ENCODE data around the gene RBPJ.

Gene RBPJ

DNA sequence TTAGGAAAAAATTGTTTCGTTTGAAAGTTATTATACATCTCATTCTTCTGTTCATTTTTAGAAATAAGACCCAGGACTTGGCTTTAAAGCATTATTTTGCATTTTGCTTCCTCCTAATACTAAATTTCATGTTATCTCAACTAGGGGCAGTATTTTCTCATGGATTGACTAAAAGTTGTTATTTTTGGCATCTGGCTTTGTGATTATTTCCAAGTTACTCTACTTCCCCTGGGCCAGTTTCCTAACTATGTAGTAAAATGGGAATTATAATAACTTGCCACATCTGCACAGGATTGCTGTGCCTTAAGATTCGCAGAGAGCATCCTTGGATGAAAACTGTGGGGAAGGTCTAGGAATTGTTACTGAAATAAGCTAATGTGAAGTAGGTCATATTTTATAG is 3.0 kb downstream of the RBPJ start:
- no peak overlapping the region for H3K4me3 ChIP-seq (ENCODE audit: low read length)
- no peak; the same call in 1 of the 2 replicates for TF ChIP-seq CTCF (conservative IDR thresholded peaks at IDR 0.05; ENCODE audit: low read length)
- DNase-seq (ENCODE audit: low read depth): peak; percentile 48

DNA sequence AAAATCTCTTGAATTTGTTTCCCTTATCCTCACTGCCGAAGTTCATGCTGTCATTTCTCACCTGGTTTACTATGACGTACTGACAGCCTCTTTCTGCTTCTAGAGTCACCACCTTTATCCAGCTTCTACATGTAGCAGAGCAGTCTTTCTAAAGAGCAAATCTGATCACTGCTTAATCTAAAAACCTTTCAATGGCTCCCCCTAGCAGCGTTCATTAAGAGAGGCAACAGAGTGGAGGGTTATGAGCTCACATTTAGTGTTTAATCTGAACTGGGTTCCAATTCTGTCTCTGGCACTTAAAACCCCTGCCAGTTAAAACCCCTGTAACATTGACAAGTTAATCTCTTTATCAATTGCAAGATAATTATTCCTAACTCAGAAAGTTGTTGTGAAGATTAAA is 4.4 kb downstream of the RBPJ start:
- peak; percentile 59 for DNase-seq (ENCODE audit: low read depth)
- peak; percentile 67 for TF ChIP-seq CTCF (conservative IDR thresholded peaks at IDR 0.05; ENCODE audit: low read length)
- H3K4me3 ChIP-seq (ENCODE audit: low read length): no peak overlapping the region

GRCh38 chr4:26326791-26327190 is 6.0 kb downstream of the RBPJ start:
- TF ChIP-seq CTCF (conservative IDR thresholded peaks at IDR 0.05; ENCODE audit: low read length): no peak
- no peak overlapping the region for H3K4me3 ChIP-seq (ENCODE audit: low read length)
- peak; percentile 96 for DNase-seq (ENCODE audit: low read depth)

GRCh38 chr4:26330186-26330787 is 9.5 kb downstream of the RBPJ start:
- peak; percentile 79 for TF ChIP-seq CTCF (conservative IDR thresholded peaks at IDR 0.05; ENCODE audit: low read length)

GRCh38 chr4:26330946-26331345 is 10.1 kb downstream of the RBPJ start:
- no peak overlapping the region for H3K4me3 ChIP-seq (ENCODE audit: low read length)
- no peak for TF ChIP-seq CTCF (conservative IDR thresholded peaks at IDR 0.05; ENCODE audit: low read length)
- DNase-seq (ENCODE audit: low read depth): no peak

More at GRCh38 chr4:26330186-26330787, 9.5 kb downstream of the RBPJ start:
- no peak overlapping the region for H3K4me3 ChIP-seq (ENCODE audit: low read length)
- peak; percentile 65 for DNase-seq (ENCODE audit: low read depth)

DNA sequence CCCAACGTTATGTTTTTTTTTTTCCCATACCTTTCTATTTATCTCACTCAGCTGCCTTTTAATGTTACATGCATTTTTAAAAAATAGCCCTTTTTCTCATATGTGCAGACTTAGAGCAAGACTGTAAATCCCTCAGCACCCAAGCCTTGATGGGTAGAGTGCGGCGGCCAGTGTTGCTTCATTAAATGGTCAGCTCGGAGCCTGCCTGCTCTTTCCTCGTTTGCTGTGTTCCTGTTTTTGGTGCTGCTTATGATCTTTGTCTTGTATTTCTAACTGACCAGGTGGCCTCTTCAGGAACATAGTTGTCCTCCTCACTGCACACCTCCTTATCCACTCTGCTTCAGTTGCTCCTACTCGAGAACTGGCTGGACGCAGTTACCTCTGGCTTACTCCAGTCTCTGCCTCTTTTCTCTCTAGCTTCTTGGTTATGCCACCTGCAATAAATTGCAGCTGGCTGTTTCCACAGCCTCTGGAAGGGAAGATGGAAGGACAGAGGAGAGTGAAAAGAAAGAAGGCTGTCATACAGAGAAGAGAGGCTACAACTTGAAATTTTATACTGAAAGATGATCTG is 10.7 kb downstream of the RBPJ start:
- H3K4me3 ChIP-seq (ENCODE audit: low read length): no peak overlapping the region
- no peak for TF ChIP-seq CTCF (conservative IDR thresholded peaks at IDR 0.05; ENCODE audit: low read length)
- no peak for DNase-seq (ENCODE audit: low read depth)

DNA sequence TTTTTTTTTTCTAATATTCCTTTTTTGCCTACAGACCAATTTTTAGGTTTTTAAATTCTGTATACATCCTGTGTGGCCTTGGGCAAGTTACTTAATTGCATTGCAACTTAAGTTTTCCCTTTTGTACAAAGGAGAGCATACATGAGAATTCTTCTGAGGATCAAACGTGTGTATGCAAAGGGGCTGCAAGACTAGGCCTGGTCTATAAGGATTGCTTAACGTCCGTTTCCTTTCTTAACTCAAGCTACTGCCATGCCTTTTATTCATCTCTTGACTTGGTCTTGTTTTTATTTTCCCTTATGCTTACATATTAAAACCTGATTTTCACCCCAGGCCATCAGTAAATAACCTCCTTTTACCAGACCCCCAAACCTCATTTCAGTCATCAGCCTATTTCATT is 13.6 kb downstream of the RBPJ start:
- no peak for DNase-seq (ENCODE audit: low read depth)
- no peak overlapping the region for H3K4me3 ChIP-seq (ENCODE audit: low read length)
- TF ChIP-seq CTCF (conservative IDR thresholded peaks at IDR 0.05; ENCODE audit: low read length): no peak
